HCT116 (cell line): Measurements from ENCODE around the gene BAIAP2L2. TPM values are rescaled to one million over a fixed set of nuclear protein-coding genes. Genes with fewer than 3 reads are reported as not detected.
A peak's percentile ranks its signal among the peaks of the same experiment; 100 is the strongest.

Source experiments
- CEBPB ChIP-seq: IDR thresholded peaks from 2 replicates; pipeline ENCODE4 v1.6.1; 2012; ENCODE audit warnings: low read depth
- EZH2phosphoT487 ChIP-seq: fragments of 200-600 bp; IDR thresholded peaks from 2 replicates; pipeline ENCODE4 v1.6.1; 2018; ENCODE audit warnings: antibody characterized with exemption, borderline replicate concordance
- MAX ChIP-seq: IDR thresholded peaks from 2 replicates; pipeline ENCODE4 v1.6.1; 2012
- POLR2A ChIP-seq: IDR thresholded peaks from 2 replicates; pipeline ENCODE4 v1.7.0; 2011; ENCODE audit warnings: borderline replicate concordance; ENCODE audit not compliant: insufficient read depth, insufficient read length; ENCODE audit errors: extremely low read depth
- RAD21 ChIP-seq: IDR thresholded peaks from 2 replicates; pipeline ENCODE4 v1.6.1; 2012; ENCODE audit warnings: low read depth, mild to moderate bottlenecking
- REST ChIP-seq: IDR thresholded peaks from 2 replicates; pipeline ENCODE4 v1.6.1; 2012; ENCODE audit warnings: low read depth
- SIN3A ChIP-seq: IDR thresholded peaks from 2 replicates; pipeline ENCODE4 v1.6.1; 2012; ENCODE audit warnings: low read depth
- SP1 ChIP-seq: IDR thresholded peaks from 2 replicates; pipeline ENCODE4 v1.6.1; 2012; ENCODE audit warnings: low read depth
- YY1 ChIP-seq: IDR thresholded peaks from 2 replicates; pipeline ENCODE4 v1.6.1; 2011; ENCODE audit warnings: low read length, low read depth, moderate library complexity, mild to moderate bottlenecking; ENCODE audit not compliant: insufficient replicate concordance; ENCODE audit errors: extremely low read depth
- ZFX ChIP-seq: fragments of 450-650 bp; IDR thresholded peaks from 2 replicates; pipeline ENCODE4 v1.6.1; 2017
- ZNF274 ChIP-seq: fragments of 200-500 bp; sonication (Bioruptor generic); IDR thresholded peaks from 2 replicates; pipeline ENCODE4 v1.6.1; 2014; ENCODE audit warnings: mild to moderate bottlenecking, low read depth, low read length, inconsistent platforms
- total RNA-seq: library from RNA; stranded (reverse); gene quantifications from one replicate; pipeline ENCODE4 v1.2.1, GENCODE V29; 2021; ENCODE audit not compliant: unreplicated experiment

The BAIAP2L2 gene
- total RNA-seq, 1 experiment from 2014 or later = 1.0 TPM

GRCh38 chr22:38056969-38057891 is 53.3 kb downstream of the BAIAP2L2 start, which contains the start of gene PICK1 (continued):
- TF ChIP-seq EZH2phosphoT487 (no peak), ZNF274 (no peak), REST (no peak), SIN3A (no peak), RAD21 (no peak), POLR2A (peak; percentile 74), YY1 (peak; percentile 98), SP1 (peak; percentile 84), CEBPB (no peak), MAX (no peak; the same call in 1 of the 2 replicates), ZFX (0 out of 2 replicates have a peak, but pooled peaks have one; percentile 39)
- TF ChIP-seq, all 23 proteins: peak for 8
